GM21526 (cell line): Measurements from ENCODE around the gene ACSBG1.

Source experiments
- ATAC-seq: cut with Tn5 transposase; IDR thresholded peaks from one replicate; pipeline ENCODE4 v1.9.1; 2021; ENCODE audit warnings: moderate library complexity; ENCODE audit not compliant: unreplicated experiment, low FRiP score

Gene ACSBG1

GRCh38 chr15:78205337-78205736 is 29.0 kb downstream of the ACSBG1 start:
- ATAC-seq, result no peak

DNA sequence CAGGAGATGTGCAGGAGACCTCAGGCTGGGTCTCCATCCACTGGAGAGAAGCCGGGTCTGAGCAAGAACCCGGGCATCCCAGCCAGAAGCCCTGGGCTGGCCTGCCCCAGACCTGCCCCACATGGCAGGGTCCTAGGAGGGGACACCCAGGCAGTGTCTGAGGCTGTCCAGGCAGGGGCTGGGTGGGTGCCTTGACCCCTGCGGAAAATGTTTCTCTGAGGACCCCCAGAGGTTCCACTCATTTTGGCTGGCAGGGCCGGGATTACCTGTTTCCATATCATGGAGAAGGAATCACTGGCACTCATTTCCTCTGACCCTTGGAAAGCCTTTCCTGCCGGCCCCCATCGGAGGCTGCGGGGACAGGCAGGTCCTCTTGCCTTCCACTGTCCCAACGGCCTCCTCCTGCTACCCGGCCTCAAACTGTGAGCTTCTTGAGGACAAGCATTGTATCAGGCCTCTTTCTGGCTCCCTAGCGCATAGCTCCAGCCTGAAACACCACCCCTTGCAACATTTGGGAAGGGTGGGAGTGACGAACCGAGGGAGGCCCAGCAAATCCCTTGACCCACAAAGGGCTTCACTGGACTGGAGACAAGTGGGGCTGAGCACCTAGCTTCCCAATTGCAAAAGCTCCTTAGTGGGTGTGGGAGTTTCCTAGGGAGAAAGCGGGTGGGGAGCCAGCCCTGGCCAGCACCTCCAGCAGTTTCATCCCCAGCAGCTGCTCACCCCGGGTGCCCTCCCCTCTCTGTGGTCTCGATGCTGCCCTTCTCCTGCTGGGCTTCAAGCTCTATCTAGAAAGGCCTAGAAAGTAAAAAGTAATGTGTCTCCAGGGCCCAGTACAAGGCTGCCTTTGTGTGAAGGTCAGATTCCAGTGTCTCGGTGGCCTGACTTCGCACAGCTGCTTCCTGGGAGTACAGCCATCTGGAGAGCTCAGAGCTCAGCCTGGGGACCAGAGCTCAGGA is 29.7 kb downstream of the ACSBG1 start:
- no peak for ATAC-seq

- ATAC-seq, result no peak
Measured at GRCh38 chr15:78203346-78204225, 30.8 kb downstream of the ACSBG1 start.

- no peak for ATAC-seq
Measured at GRCh38 chr15:78201281-78202190, 32.8 kb downstream of the ACSBG1 start.

- ATAC-seq, result no peak
Measured at GRCh38 chr15:78200276-78200930, 34.0 kb downstream of the ACSBG1 start.

GRCh38 chr15:78197632-78198031 is 36.7 kb downstream of the ACSBG1 start:
- no peak for ATAC-seq

DNA sequence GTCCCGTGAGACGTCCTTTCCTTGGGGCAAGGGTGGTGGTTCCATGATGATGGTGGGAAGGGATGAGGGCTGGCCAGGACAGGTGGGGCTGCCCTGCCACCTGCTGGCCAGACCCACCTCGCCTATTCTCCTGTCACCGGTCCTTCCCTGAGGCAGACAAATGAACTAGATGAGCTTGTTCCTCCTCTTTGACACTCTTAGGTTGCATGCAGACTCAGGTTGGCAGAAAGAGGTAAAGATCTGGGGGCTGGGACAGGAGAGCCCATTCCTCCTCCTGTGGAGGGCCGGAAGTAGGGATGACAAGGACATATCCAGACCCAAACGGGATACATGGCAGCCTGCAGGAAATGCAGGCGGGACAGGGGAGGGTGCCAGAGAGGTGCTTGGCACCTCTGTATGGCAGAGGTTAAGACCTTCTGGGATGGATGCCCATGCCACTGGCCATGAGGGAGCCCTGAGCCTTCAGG is 38.6 kb downstream of the ACSBG1 start:
- ATAC-seq, result no peak

- no peak for ATAC-seq
Measured at GRCh38 chr15:78194568-78194925, 39.8 kb downstream of the ACSBG1 start.

GRCh38 chr15:78193731-78194567 is 40.4 kb downstream of the ACSBG1 start:
- ATAC-seq, result no peak

GRCh38 chr15:78192826-78193594 is 41.4 kb downstream of the ACSBG1 start:
- no peak for ATAC-seq

DNA sequence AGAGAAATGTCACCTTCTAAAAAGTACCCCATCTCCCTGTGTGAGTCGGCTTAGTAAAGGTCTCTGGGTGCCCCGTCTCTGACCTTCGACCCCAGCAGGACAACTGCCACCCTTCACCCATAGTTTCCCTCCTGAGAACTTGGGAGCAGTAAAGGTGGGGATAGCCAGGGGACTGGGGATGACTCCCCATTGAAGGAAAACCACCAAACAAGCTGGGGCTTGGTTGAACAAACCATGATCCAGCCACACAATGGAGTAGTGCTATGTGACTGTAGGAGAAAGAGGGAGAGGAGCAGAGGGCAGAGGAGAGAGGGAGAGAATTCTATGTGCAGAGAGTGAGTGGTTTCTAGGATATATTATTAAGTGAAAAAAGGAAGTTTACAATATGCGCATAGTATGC is 51.5 kb downstream of the ACSBG1 start:
- no peak for ATAC-seq

DNA sequence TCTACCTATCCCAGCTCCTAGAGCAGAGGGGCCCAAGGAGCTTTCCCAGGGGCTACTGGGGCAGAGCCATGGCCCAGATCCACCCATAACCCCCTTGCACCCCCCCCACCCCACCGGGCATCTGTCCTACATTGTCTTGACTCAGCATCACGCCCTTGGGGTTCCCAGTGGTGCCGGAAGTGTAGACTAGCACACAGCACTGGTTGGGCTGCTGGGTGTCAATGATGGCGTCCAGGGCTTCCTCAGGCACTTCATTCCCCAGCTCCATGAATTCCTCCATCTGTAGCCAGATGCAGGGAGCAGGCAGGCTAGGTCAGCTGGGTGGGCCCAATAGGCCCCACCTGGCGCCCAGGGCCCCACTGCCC is 52.0 kb downstream of the ACSBG1 start:
- no peak for ATAC-seq

- ATAC-seq, result no peak
Measured at GRCh38 chr15:78179906-78180305, 54.5 kb downstream of the ACSBG1 start.

GRCh38 chr15:78179286-78179840 is 55.0 kb downstream of the ACSBG1 start:
- no peak for ATAC-seq

DNA sequence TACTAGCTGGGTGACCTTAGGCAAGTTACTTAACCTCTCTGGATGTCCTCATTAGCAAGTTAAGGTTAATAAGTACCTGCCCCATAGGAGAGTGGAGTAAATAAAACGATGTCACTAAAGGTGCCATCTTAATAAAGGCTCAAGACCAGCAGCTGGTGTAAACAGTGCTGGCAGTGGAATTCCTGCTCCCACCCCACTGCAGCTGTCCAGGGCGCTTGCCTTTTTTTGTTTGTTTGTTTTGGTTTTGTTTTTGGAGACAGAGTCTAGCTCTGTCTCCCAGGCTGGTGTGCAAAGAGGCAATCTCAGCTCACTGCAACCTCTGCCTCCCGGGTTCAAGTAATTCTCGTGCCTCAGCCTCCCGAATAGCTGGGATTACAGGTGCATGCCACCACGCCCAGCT is 56.3 kb downstream of the ACSBG1 start:
- no peak for ATAC-seq

DNA sequence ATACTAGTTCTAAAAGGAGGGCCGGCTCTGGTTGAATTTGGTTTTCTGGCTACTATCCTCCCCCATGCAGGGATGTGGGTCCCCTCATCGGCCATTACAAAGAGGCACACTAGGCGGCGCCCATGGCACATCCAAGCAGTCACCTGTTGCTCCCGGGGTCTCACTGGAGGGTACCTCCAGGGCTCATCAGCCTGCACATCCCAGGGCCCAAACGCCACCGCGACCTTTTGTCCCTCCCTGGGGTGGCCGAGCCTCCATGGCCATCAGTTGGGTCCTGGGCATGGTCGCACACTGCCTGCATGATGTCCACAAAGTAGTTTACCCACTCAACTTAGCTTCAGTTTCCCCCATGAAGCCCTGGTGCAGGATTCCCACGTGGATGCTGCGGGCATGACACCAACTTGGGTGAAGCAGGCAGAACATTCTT is 56.9 kb downstream of the ACSBG1 start:
- ATAC-seq, result no peak

GRCh38 chr15:78175330-78175729 is 59.0 kb downstream of the ACSBG1 start:
- ATAC-seq, result no peak

DNA sequence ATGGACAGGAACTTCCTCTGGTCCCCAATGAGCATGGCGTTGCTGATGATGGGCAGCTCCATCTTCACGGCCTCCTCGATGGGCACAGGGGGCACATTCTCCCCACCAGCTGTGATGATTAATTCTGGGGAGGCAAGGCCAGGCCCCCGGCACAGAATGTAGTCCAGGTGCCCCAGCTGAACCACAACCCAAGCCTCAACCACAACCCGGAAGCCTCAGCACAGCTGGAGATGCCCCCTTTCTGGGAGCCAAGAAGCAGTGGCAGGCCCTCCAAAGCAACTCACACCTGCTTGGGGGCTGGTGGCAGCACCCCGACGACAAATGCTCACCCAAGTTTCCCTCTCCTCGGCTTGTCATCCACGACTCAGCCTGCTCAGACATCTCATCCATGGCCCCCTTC is 60.0 kb downstream of the ACSBG1 start:
- ATAC-seq, result no peak
